Umbilical cord (tissue), 2 donors: ENCODE data around the gene ACTG2. TPM values are rescaled to one million over a fixed set of nuclear protein-coding genes. Genes with fewer than 3 reads are reported as not detected.
"Not testable (repeated sequence)": the region's sequence is repeated elsewhere in the genome, so short reads cannot be mapped to it uniquely, and the experiment has no call there.

ENCODE experiments used
- DNase-seq: peaks from one replicate; pipeline ENCODE4 v3.0.0-alpha.2; 2015; ENCODE audit warnings: low spot score
- total RNA-seq: library from RNA; depleted of rRNA; stranded (reverse); fragments of >200 nt; gene quantifications from one replicate; pipeline ENCODE4 v1.2.3, GENCODE V29; 2014; ENCODE audit warnings: low replicate concordance; ENCODE audit not compliant: insufficient read depth

ACTG2 gene
- total RNA-seq, 1 donor from 2014 or later, result 896 TPM

GRCh38 chr2:73891276-73891901, 1.4 kb upstream of the ACTG2 start:
- no peak for DNase-seq

DNA sequence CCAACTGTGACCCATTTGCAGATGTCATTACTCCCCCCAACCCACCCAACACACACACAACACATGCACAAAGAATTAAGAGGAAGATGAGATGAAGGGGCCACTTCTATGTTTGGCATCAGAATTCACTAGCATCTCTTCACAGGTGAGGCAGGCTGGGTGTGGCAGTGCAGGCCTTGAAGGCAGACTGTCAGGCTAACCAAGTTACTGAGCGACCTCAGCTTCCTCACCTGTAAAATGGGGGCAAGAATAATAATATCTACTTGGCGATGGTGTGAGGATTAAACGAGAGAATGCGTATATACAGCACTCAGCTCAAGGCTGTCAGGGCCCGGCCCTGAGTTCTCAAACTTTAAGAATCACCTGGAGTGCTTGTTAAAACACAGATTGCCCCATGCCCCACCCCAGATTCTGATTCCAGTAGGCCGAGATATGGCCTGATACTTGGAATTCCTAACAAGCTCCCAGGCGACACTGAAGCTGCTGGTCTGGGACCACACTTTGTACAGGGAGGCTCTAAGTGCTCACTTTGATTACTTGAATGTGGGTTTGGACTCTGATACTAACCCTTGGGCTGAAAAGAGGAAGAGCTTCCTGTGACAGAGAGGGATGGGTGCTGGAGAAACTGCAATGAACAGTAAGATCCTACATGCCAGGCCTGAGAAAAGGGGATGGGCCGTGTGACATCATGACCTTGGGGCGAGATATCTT, 1.1 kb downstream of the ACTG2 start:
- DNase-seq, result no peak

DNA sequence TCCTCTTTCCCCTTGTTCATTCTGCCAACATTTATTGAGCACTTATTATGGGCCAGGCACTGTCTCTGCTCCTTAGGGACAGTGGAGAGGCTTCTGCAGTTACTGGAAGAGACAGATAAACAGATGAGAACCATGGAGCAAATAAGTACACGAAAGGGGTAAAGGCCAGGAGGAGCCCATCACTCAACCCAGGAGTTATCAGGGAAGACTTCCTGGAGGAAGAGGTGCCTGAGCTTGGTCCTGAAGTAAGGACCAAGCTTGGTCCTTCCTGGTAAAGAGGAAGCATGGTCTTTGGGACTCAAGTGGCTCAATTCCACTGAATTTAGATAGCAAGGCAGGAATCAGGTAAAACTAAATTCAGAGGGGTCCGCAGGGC, 1.7 kb downstream of the ACTG2 start:
- no peak for DNase-seq

DNA sequence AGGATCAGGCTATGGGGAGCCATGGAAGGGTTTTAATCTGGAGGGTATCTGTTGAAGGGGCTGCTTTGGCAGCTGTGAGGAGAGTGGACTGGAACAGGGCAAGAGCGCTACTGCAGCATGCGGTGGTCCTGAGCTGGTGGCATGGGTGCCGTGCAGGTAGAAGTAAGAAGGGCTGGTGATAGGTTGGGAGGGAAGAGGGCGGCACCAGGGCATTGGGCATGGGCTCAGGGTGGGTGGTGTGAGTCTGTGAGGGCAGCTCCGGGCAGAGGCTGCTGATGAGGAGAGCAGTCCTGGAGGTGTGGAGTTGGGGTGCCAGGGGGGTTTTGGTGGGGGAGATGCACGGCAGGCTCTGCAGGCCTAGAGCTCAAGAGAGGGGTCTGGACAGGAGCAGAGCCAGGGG, 2.1 kb downstream of the ACTG2 start:
- no peak for DNase-seq

DNA sequence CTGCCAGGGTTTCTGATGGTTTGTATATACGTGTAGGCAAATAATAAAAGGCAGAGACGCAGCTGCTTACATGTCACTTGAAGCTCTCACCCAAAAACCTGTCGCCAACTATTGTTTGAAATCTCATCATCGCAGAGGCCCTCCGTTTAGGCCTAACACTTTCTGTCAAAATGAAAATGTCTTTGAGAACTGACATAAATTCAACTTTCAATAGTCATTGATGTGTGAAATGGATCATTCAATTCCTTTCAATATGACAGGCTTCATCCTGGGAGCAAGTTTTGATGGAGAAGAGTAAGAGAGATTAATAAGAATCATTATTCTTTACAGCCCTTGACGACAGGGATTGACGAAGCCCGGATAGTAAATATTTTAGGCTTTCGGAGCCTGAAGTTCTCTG, 2.7 kb downstream of the ACTG2 start:
- no peak for DNase-seq

DNA sequence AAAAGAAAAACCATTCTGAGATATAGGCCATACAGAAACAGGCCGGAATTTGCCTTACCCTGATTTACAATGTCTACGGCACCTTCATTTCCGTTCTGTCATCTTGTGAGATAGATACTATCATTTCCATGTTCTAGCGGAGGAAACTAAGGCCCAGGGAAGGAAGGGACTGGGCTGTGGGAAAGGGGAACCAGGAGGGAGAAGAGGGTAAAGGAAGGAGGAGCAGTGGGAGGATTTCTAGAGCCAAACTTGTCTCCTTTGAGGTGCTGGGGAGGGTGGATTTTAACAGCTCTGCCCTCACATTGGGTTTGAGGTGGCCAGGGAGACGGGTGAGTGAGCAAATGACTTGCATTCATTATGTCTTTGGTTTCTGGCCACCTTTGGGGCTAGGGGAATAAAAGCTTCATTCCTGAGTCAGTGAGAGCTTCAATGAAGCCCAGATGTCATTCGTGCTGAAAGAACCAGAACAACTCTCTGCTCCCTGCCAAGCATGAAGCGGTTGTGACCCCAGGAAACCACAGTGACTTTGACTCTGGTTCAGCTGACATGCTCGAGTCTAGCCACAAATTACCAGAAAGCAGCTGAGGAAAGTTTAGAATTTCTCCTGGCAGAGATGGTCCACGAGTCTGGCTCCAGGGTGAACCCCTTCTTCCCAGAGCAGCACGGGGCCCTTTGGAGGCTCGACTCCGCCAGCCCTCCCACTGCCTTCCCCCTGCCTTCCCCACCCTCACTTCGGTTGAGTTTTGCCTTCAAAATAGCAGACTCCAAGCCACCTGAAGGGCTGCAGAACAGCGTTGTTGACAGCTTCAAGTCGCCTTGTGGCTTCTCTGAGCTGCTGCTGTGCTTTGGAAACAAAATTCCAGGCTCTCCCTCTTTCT, 3.8 kb downstream of the ACTG2 start:
- no peak for DNase-seq

DNA sequence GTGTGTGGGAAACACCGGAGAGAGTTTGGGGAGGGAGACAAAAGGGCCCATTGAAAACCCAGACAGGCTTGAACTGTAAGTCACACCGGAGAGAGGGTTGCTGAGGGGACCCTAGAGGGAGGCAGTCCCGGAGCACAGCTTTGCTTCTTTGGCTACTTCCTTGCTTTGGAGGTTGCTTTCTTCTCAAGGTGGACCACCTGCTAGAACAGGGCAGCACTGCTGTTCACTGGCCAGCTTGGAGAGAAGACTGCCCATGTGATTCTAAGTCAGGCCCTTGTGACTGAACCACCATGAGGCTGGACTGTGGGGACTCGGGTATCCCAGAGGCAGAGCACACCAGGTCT, 4.4 kb downstream of the ACTG2 start:
- no peak for DNase-seq

DNA sequence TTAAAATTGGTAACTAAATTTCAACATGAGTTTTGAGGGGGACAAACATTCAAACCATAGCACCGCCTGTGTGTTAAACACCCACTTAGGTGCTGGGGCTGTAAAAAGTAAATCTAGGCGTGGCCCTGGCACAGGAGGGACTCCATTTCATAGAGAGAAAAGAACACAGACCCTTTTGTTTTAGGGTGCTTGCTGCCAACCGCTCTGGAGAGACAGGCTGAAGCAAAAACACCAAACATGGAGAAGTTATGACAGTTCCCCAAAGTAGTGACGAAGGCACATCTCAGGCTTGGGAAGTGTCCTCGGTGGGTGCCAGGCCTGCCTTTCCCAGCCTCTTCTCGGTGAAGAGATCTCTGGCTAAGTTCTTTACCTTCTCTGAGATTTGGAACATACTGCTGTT, 5.1 kb downstream of the ACTG2 start:
- no peak for DNase-seq

GRCh38 chr2:73899801-73900336, 7.1 kb downstream of the ACTG2 start:
- DNase-seq, result peak; percentile 44

- DNase-seq, result no peak
Measured at GRCh38 chr2:73901143-73901542, 8.3 kb downstream of the ACTG2 start.

GRCh38 chr2:73902284-73902683, 9.5 kb downstream of the ACTG2 start:
- no peak for DNase-seq

DNA sequence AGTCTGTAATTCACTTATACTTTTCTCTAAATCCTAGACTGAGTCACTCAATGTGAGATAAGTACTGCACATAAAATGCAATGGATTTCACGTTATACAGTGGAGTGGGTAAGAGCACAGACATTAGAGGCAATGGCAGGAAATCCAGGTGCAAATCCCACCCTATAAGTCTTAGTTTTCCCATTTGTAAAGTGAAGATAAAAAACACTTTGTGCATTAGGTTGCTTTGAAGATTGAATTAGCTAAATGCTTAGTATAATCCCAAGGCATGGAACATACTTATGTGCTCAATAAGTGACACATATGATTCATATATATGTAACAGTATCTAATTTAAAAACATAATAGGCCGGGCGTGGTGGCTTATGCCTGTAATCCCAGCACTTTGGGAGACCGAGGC, 10.5 kb downstream of the ACTG2 start:
- peak; percentile 89 for DNase-seq

- not testable (repeated sequence) for DNase-seq
Measured at GRCh38 chr2:73903949-73904613, 11.3 kb downstream of the ACTG2 start.

- no peak for DNase-seq
Measured at GRCh38 chr2:73904952-73905351, 12.1 kb downstream of the ACTG2 start.

GRCh38 chr2:73906847-73907505, 14.2 kb downstream of the ACTG2 start:
- no peak for DNase-seq

GRCh38 chr2:73907840-73908452, 15.1 kb downstream of the ACTG2 start:
- no peak for DNase-seq

- DNase-seq, result no peak
Measured at GRCh38 chr2:73908689-73909652, 16.2 kb downstream of the ACTG2 start.

DNA sequence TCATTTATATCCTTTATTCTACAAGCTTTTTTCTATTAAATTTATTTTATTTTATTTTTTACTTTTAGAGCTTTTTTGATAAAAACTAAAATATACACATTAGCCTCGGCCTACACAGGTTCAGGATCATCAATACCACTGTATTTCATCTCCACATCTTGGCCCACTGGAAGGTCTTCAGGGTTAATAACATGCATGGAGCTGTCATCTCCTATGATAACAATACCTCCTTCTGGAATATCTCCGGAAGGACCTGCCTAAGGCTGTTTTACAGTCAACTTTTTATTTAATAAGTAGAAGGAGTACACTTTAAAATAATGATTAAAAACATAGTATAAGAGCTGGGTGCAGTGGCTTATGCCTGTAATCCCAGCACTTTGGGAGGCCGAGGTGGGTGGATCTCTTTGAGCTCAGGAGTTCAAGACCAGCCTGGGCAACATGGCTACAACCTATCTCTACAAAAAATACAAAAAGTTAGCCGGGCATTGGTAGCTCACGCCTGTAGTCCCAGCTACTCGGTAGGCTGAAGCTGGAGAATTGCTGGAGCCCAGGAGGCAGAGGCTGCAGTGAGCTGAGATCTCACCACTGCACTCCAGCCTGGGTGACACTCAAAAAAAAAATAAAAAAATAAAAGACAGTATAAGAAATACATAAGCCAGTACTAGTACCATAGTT, 18.2 kb downstream of the ACTG2 start:
- DNase-seq, result no peak

DNA sequence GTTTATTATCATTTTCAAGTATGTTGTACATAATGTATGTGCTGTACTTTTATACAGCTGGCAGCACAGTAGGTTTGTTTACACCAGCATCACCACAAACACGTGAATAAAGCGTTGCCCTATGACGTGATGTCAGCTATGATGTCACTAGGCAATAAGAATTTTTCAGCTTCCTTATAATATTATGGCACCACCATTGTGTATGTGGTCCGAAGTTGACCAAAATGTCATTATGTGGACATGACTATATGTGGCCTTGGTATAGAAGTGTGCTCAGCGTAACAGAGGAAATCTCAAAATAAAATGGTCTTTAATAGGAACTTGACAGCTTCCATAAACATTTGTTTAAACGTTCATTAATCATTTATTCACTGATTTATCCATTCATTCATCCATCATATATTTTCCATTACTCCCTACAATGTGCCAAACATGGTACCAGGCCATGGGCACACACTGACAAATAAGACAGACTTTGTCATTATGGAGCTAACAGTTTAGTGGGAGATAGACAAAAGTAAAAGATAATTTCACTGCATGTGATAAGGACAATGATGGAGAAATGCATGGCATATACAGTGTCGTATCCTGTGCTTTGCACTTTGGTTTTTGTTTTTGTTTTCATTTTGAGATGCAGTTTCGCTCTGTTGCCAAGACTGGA, 18.9 kb downstream of the ACTG2 start:
- DNase-seq, result no peak
